Measurements from ENCODE around the gene DDB1.
A peak's percentile ranks its signal among the peaks of the same experiment; 100 is the strongest.

DNA sequence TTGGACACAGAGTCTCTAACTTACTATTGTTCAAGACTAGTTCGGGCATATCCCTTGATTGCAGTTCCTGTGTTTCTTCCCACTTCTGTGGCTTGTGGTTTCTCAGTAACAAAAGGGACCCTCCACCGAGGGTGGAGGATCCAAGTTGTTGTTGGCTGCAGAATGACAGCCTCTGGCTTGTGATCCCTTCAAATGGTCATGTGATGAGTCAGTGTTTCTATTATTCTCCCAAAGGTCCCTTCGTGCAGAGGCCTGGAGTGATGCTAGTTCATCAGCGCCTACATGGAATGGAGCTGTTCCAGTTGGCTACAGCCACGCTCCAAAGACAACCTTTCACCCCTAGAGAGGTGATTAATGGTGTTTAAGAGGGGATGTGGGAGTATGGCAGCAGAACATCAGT is 35.2 kb downstream of the DDB1 start:
- TF ChIP-seq, protein P1, sequence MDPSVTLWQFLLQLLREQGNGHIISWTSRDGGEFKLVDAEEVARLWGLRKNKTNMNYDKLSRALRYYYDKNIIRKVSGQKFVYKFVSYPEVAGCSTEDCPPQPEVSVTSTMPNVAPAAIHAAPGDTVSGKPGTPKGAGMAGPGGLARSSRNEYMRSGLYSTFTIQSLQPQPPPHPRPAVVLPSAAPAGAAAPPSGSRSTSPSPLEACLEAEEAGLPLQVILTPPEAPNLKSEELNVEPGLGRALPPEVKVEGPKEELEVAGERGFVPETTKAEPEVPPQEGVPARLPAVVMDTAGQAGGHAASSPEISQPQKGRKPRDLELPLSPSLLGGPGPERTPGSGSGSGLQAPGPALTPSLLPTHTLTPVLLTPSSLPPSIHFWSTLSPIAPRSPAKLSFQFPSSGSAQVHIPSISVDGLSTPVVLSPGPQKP (IDR thresholded peaks at IDR 0.05; ENCODE audit: borderline replicate concordance, low read depth, low read length): no peak
- TF ChIP-seq BHLHE40 (IDR thresholded peaks at IDR 0.05; ENCODE audit: low read depth, low read length) (peak; percentile 49), POLR2A (IDR thresholded peaks at IDR 0.05; ENCODE audit: low read depth, low read length) (no peak), FOS (IDR thresholded peaks at IDR 0.05; ENCODE audit: low read depth, low read length) (peak; percentile 67), SMC3 (IDR thresholded peaks at IDR 0.05; ENCODE audit: low read depth, low read length) (no peak), MAFK (IDR thresholded peaks at IDR 0.05; ENCODE audit: low read depth, low read length) (no peak), CHD1 (IDR thresholded peaks at IDR 0.05; ENCODE audit: low read depth, low read length) (no peak), RFX5 (IDR thresholded peaks at IDR 0.05; ENCODE audit: low read depth, low read length) (no peak), RAD21 (IDR thresholded peaks at IDR 0.05; ENCODE audit: low read length) (no peak)
- TF ChIP-seq, protein P2, sequence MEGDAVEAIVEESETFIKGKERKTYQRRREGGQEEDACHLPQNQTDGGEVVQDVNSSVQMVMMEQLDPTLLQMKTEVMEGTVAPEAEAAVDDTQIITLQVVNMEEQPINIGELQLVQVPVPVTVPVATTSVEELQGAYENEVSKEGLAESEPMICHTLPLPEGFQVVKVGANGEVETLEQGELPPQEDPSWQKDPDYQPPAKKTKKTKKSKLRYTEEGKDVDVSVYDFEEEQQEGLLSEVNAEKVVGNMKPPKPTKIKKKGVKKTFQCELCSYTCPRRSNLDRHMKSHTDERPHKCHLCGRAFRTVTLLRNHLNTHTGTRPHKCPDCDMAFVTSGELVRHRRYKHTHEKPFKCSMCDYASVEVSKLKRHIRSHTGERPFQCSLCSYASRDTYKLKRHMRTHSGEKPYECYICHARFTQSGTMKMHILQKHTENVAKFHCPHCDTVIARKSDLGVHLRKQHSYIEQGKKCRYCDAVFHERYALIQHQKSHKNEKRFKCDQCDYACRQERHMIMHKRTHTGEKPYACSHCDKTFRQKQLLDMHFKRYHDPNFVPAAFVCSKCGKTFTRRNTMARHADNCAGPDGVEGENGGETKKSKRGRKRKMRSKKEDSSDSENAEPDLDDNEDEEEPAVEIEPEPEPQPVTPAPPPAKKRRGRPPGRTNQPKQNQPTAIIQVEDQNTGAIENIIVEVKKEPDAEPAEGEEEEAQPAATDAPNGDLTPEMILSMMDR (conservative IDR thresholded peaks at IDR 0.05; ENCODE audit: low read depth, low read length): no peak
- TF ChIP-seq, protein P3, sequence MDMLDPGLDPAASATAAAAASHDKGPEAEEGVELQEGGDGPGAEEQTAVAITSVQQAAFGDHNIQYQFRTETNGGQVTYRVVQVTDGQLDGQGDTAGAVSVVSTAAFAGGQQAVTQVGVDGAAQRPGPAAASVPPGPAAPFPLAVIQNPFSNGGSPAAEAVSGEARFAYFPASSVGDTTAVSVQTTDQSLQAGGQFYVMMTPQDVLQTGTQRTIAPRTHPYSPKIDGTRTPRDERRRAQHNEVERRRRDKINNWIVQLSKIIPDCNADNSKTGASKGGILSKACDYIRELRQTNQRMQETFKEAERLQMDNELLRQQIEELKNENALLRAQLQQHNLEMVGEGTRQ (IDR thresholded peaks at IDR 0.05; ENCODE audit: low read depth, low read length): peak; percentile 76
